Transverse colon (tissue), 4 donors: ENCODE data around the gene NOL3.

Source experiments
- CTCF ChIP-seq, 5 experiments: fragments of 200-600 bp in 3 of 5; fragments of 450-650 bp in 2 of 5; sonication (generic) in 3 of 5; IDR thresholded peaks; 1 replicate in 2 of 5; 2 replicates in 3 of 5; pipeline ENCODE4 v1.5.1; 2016 to 2017; ENCODE audit warnings: antibody characterized with exemption in 5 of 5, inconsistent platforms in 3 of 5, mild to moderate bottlenecking in 2 of 5, moderate library complexity in 1 of 5
- POLR2AphosphoS5 ChIP-seq, 3 donors: sonication (generic); formaldehyde crosslinking; IDR thresholded peaks; one replicate each; pipeline ENCODE4 v1.6.1; 2016; ENCODE audit warnings: antibody characterized with exemption in 3 of 3

DNA sequence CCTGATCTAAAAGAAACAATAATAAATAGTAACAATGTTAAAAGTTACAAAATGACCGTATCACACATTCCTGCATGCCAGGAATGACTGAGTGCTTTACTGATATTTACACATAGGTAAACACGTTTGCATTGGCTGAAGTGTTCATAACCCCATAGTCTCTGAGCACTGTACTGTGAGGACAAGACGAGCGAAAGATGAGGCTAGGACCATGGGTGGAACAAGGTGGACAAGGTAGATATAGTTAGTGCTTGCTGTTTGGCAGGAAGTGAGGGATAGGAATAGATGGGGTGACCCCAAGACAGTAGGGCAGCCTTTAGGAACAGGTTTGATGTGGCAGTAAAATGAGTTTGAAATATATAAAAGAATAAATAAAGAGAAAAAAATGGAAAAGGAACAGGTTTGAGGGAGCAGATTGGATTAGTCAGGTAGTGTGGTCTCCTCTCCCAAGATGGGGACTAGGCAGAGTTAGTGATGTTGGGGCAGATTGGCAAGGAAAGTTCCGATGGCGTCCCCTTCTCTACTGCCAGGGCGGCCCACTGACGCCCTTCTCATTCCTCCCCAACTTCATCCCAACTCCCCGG lies 21.2 kb downstream of the NOL3 start:
- no peak for TF ChIP-seq CTCF (IDR thresholded peaks at IDR 0.05)
- TF ChIP-seq POLR2AphosphoS5 (IDR thresholded peaks at IDR 0.05), result no peak
